ENCODE data around the gene ZFYVE21.

DNA sequence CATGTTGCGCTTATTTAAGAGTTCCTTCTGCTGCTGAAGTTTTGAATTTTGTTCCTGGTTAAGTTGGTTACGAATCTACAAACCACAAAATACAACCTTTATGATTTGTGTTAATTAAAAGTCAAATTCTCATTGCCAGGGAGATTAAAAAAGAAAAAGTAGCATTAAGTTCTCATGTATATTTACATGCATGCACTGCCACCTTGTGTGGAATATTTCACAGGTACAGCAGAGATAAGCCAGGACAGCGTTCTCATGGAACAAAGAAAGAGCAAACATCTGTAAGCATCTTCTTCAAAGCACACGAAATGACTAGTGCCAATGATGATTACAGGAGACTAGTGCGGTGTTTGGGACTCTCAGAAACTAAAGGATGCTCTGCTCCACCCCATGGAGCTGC is 34.2 kb downstream of the ZFYVE21 start:
- TF ChIP-seq, protein P1, sequence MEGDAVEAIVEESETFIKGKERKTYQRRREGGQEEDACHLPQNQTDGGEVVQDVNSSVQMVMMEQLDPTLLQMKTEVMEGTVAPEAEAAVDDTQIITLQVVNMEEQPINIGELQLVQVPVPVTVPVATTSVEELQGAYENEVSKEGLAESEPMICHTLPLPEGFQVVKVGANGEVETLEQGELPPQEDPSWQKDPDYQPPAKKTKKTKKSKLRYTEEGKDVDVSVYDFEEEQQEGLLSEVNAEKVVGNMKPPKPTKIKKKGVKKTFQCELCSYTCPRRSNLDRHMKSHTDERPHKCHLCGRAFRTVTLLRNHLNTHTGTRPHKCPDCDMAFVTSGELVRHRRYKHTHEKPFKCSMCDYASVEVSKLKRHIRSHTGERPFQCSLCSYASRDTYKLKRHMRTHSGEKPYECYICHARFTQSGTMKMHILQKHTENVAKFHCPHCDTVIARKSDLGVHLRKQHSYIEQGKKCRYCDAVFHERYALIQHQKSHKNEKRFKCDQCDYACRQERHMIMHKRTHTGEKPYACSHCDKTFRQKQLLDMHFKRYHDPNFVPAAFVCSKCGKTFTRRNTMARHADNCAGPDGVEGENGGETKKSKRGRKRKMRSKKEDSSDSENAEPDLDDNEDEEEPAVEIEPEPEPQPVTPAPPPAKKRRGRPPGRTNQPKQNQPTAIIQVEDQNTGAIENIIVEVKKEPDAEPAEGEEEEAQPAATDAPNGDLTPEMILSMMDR (conservative IDR thresholded peaks at IDR 0.05 in 1 of 2, IDR thresholded peaks at IDR 0.05 in 1 of 2; ENCODE audit: low read depth in 1 of 2, low read length in 2 of 2): no peak
- TF ChIP-seq EZH2 (IDR thresholded peaks at IDR 0.05; ENCODE audit: low read length, missing control alignments): no peak

All from fibroblast of lung (primary cell).